GM21529 (cell line): Measurements from ENCODE around the gene SARNP.

Experiments used
- ATAC-seq: cut with Tn5 transposase; IDR thresholded peaks from one replicate; pipeline ENCODE4 v1.9.1; 2021; ENCODE audit not compliant: unreplicated experiment

Gene SARNP

DNA sequence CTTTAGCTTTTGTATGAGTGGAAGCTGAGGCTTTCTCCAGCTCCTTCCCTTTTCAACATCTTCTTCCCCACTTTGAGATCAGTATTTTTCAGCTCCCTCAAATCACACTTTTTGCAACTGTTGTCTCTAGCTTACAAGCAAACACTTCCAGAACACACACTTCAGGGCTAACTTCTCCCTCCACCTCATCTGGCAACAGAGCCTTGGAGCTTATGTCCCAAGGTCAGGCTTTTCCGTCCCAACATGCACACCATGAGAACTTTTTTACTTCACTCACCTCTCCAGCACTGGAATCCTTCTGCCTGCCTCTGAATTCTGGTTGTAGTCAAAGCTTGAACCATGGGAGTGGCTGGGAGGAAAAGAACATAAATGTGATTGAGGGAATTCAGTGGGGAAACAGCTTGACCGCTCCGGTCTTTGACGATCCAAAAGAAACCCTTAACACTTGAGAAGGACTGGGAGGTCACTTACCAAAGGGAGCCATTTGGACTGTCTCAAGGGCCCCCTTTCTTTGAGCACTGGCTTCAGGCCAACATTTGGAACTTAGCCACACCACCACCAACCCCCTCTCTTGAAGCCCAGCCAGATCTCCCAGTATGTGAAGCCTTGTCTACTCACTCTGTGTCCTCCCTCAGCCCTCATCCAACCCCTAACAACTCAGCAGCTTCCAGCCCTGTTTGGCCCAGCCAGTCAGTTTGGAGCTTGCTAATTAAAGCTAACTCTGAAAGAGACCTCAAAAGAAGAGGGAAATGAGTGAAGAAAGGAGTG, 105.6 kb downstream of the SARNP start:
- ATAC-seq, result no peak

DNA sequence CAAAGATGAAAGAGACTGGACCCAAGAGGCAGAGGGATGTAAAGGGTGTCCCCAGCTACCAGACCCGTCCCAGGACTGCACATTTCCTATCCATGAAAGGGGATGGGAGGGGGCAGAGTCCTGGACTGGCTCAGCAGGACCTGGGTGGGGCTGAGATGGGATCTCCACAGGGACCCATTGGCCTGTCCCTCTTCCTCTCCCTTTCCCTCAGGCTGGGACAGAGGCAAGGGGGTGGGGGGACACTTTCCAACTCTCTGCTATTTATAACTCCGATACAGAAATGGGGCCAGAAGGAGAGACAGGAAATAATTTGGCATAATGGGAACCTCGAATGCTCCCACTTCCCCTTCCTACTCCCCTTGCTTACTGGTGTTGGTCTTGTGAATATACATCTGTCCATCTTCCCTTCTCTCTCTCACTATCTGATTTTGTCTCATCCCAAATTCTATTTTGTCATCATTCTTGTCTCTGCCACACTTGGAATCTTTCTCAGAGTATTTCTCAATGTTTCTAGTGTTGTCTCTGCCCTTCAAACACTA, 108.8 kb downstream of the SARNP start:
- no peak for ATAC-seq

DNA sequence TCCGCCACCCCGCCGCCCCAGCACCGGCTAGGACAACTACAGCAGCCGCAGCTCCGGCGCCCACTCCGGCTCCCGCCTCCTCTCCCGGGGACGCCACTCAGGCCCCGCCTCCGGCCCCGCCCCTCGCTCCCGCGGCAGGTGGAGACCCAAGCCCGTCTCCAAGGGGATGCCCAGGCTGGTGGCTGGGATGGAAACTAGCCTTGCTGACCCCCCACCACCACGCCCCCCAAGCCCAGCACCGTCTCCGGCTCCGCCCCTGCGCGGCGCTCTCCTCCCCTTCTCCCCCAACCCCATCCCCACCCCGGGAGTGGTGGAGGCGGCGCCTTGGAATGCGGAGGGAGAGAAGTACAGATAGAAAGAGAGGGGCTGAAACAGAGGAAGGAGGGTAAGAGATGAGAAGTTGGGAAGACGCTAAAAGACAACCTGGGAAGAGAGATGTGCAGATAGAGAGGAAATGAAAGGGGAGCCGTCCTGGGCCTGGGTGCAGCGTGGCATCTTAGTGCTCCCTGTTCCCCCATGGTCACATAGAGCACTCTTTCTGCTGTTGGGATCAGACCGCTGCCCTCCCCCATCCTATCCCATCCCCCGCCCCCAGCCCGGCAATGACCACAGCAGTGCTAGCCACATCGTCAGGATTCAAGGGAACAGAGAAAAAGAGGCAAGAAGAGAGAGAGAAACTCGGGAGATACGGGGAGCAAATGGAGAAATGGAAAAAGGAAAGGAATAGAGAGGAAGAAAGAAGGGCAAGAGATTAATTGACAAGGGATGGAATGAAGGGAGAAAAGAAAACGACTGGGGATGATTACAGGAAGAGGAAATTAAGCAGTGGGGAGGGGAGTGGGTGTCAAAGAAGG, 109.5 kb downstream of the SARNP start, which contains the start of gene ITGA7:
ITGA7 (minus strand) TSS at position 64 of the 854 bp plus-strand sequence. CDS start 222 bp downstream, outside the sequence.
- peak; percentile 67 for ATAC-seq
